HepG2 (cell line): ENCODE measurements around the gene ZNF563. TPM values are rescaled to one million over a fixed set of nuclear protein-coding genes. Genes with fewer than 3 reads are reported as not detected.

Experiments
- AKAP8 ChIP-seq: sonication (generic); formaldehyde crosslinking; IDR thresholded peaks from 2 replicates; pipeline ENCODE4 v1.5.1; 2020; ENCODE audit warnings: mild to moderate bottlenecking, missing genetic modification reagents
- ARID5B ChIP-seq: IDR thresholded peaks from 2 replicates; pipeline ENCODE4 v1.4.0; 2020; ENCODE audit warnings: mild to moderate bottlenecking, missing genetic modification reagents
- EP300 ChIP-seq, 3 experiments: sonication (generic) in 1 of 3; formaldehyde crosslinking in 1 of 3; IDR thresholded peaks; 2 replicates each; pipeline versions ENCODE4 v1.5.1 to v1.6.1; 2011 to 2020; ENCODE audit warnings: low read depth in 2 of 3, low read length in 2 of 3, borderline replicate concordance in 1 of 3, improper control_type of control experiment in 1 of 3, mild to moderate bottlenecking in 1 of 3, missing genetic modification reagents in 1 of 3, moderate library complexity in 1 of 3
- ETV5 ChIP-seq: IDR thresholded peaks from 2 replicates; pipeline ENCODE4 v1.6.1; 2018; ENCODE audit warnings: missing biosample characterization, missing genetic modification reagents, inconsistent platforms, borderline replicate concordance
- FOXJ3 ChIP-seq: sonication (generic); formaldehyde crosslinking; IDR thresholded peaks from 2 replicates; pipeline ENCODE4 v1.4.0; 2020; ENCODE audit warnings: missing genetic modification reagents, mild to moderate bottlenecking, borderline replicate concordance
- FOXK1 ChIP-seq: sonication (generic); formaldehyde crosslinking; IDR thresholded peaks from 2 replicates; pipeline ENCODE4 v1.4.0; 2020; ENCODE audit warnings: low read depth, missing genetic modification reagents, borderline replicate concordance
- FOXO1 ChIP-seq: sonication (generic); formaldehyde crosslinking; IDR thresholded peaks from 2 replicates; pipeline ENCODE4 v1.4.0; 2020; ENCODE audit warnings: missing genetic modification reagents
- FOXP4 ChIP-seq: sonication (generic); formaldehyde crosslinking; IDR thresholded peaks from 2 replicates; pipeline ENCODE4 v1.4.0; 2020; ENCODE audit warnings: missing genetic modification reagents
- GATA4 ChIP-seq: sonication (generic); IDR thresholded peaks from 2 replicates; pipeline ENCODE4 v1.6.1; 2016; ENCODE audit warnings: antibody characterized with exemption, low read depth, borderline replicate concordance
- GATAD1 ChIP-seq: IDR thresholded peaks from 2 replicates; pipeline ENCODE4 v1.6.1; 2016; ENCODE audit warnings: missing genetic modification reagents, missing compliant biosample characterization
- HIVEP1 ChIP-seq: sonication (generic); formaldehyde crosslinking; IDR thresholded peaks from 2 replicates; pipeline ENCODE4 v1.4.0; 2020; ENCODE audit warnings: mild to moderate bottlenecking, missing genetic modification reagents
- HNF4A ChIP-seq: sonication (generic); formaldehyde crosslinking; IDR thresholded peaks from 2 replicates; pipeline ENCODE4 v1.4.0; 2020; ENCODE audit warnings: missing genetic modification reagents
- MEIS1 ChIP-seq: sonication (generic); formaldehyde crosslinking; IDR thresholded peaks from 2 replicates; pipeline ENCODE4 v1.9.0; 2021; ENCODE audit warnings: mild to moderate bottlenecking, missing genetic modification reagents, moderate library complexity, borderline replicate concordance
- NFE2L2 ChIP-seq: fragments of 150-350 bp; IDR thresholded peaks from 2 replicates; pipeline ENCODE4 v1.6.1; 2014; ENCODE audit warnings: low read length
- PHF21A ChIP-seq: sonication (generic); formaldehyde crosslinking; IDR thresholded peaks from 2 replicates; pipeline ENCODE4 v1.5.0; 2020; ENCODE audit warnings: mild to moderate bottlenecking, missing genetic modification reagents
- SALL1 ChIP-seq: sonication (generic); formaldehyde crosslinking; IDR thresholded peaks from 2 replicates; pipeline ENCODE4 v1.8.0; 2022; ENCODE audit warnings: mild to moderate bottlenecking, missing genetic modification reagents
- SP2 ChIP-seq: sonication (generic); formaldehyde crosslinking; IDR thresholded peaks from 2 replicates; pipeline ENCODE4 v1.5.1; 2020; ENCODE audit warnings: mild to moderate bottlenecking, missing genetic modification reagents
- SPEN ChIP-seq: sonication (generic); formaldehyde crosslinking; IDR thresholded peaks from 2 replicates; pipeline ENCODE4 v1.5.1; 2020; ENCODE audit warnings: low read depth, mild to moderate bottlenecking, missing genetic modification reagents
- ZNF124 ChIP-seq: sonication (generic); formaldehyde crosslinking; IDR thresholded peaks from 2 replicates; pipeline ENCODE4 v1.4.0; 2020; ENCODE audit warnings: missing genetic modification reagents
- ZNF446 ChIP-seq: sonication (generic); formaldehyde crosslinking; IDR thresholded peaks from 2 replicates; pipeline ENCODE4 v1.5.0; 2020; ENCODE audit warnings: mild to moderate bottlenecking, missing genetic modification reagents
- ZNF513 ChIP-seq: sonication (generic); formaldehyde crosslinking; conservative IDR thresholded peaks from 2 replicates; pipeline ENCODE4 v1.5.0; 2020; ENCODE audit warnings: missing genetic modification reagents
- ZNF530 ChIP-seq: sonication (generic); formaldehyde crosslinking; IDR thresholded peaks from 2 replicates; pipeline ENCODE4 v1.5.0; 2020; ENCODE audit warnings: low read depth, mild to moderate bottlenecking, missing genetic modification reagents
- ZSCAN9 ChIP-seq: IDR thresholded peaks from 2 replicates; pipeline ENCODE4 v1.6.1; 2016; ENCODE audit warnings: borderline replicate concordance
- polyA plus RNA-seq, 8 experiments: library from polyadenylated mRNA; depleted of rRNA in 3 of 8; stranded (reverse) in 7 of 8; unstranded in 1 of 8; fragments of >200 nt; fragmentation: Illumina TruSeq in 4 of 8; extraction: Trizol in 4 of 8; gene quantifications; 2 replicates each; pipeline versions ENCODE4 v1.2.1 to v1.2.3, GENCODE V29; 2011 to 2016; ENCODE audit warnings: low read depth in 4 of 8, missing spikeins in 1 of 8, mixed read lengths in 1 of 8; ENCODE audit not compliant: insufficient read depth in 1 of 8
- total RNA-seq, 5 experiments: library from RNA; depleted of rRNA; stranded (reverse); fragments of >200 nt; fragmentation: Illumina TruSeq; extraction: Trizol; gene quantifications; 2 replicates each; pipeline ENCODE4 v1.2.3, GENCODE V29; 2016; ENCODE audit warnings: low read depth in 1 of 5

The ZNF563 gene
- total and polyA plus RNA-seq, 2 of the 13 experiments (the other 11 are each of a cell fraction or from before 2014, with no cell fraction given), result 7.5 to 19.5 TPM

GRCh38 chr19:12331211-12331941 is 2.1 kb downstream of the ZNF563 start (continued):
- TF ChIP-seq FOXP4 (CRISPR knock-in tag), result peak; percentile 86
- TF ChIP-seq ZNF530, result no peak
- peak; percentile 90 for TF ChIP-seq SALL1
- TF ChIP-seq ZNF446 (CRISPR knock-in tag), result no peak
- TF ChIP-seq HIVEP1 (CRISPR knock-in tag), result peak; percentile 48; the same call in 1 of the 2 replicates
- no peak for TF ChIP-seq SP2
- TF ChIP-seq NFE2L2, result no peak
- no peak for TF ChIP-seq ZNF124 (CRISPR knock-in tag)
- TF ChIP-seq AKAP8, result 0 out of 2 replicates have a peak, but pooled peaks have one; percentile 49
- peak; percentile 30; the same call in 1 of the 2 replicates for TF ChIP-seq ETV5 (CRISPR knock-in tag)
- peak; percentile 67 to 96; a peak in 3 of 4 replicates for TF ChIP-seq EP300 (IDR thresholded peaks at IDR 0.05; ENCODE audit: low read depth in 2 of 2, low read length in 2 of 2)
- TF ChIP-seq EP300 (CRISPR knock-in tag; IDR thresholded peaks at IDR 0.05; ENCODE audit: borderline replicate concordance), result peak; percentile 88
- peak; percentile 74 for TF ChIP-seq FOXO1 (CRISPR knock-in tag)
- TF ChIP-seq SPEN (CRISPR knock-in tag), result peak; percentile 65; the same call in 1 of the 2 replicates
- no peak for TF ChIP-seq ZNF513 (CRISPR knock-in tag)
- TF ChIP-seq GATA4, result peak; percentile 69; the same call in 1 of the 2 replicates
- 0 out of 2 replicates have a peak, but pooled peaks have one; percentile 36 for TF ChIP-seq GATAD1 (CRISPR knock-in tag)
- peak; percentile 88 for TF ChIP-seq HNF4A
- peak; percentile 57; the same call in 1 of the 2 replicates for TF ChIP-seq PHF21A (CRISPR knock-in tag)
- TF ChIP-seq FOXK1 (CRISPR knock-in tag), result peak; percentile 69
- TF ChIP-seq ZSCAN9 (CRISPR knock-in tag), result 0 out of 2 replicates have a peak, but pooled peaks have one; percentile 22
- no peak for TF ChIP-seq FOXJ3
- TF ChIP-seq ARID5B, result peak; percentile 92
- TF ChIP-seq MEIS1 (CRISPR knock-in tag), result peak; percentile 65; the same call in 1 of the 2 replicates
